GM13977 (cell line): ENCODE results near the gene RO60.

Experiments used
- DNase-seq: peaks from one replicate; pipeline ENCODE4 v3.0.0; 2012; ENCODE audit warnings: low spot score
- in situ Hi-C: fragments of 300-500 bp; cut with MboI; formaldehyde crosslinking; loops from one replicate; pipeline ENCODE4 v1.12.0; 2022; ENCODE audit warnings: low sequenced_read_pairs, low pct_unique_long_range_greater_than_20kb, mixed read lengths, inconsistent platforms; ENCODE audit not compliant: unreplicated experiment
- TF ChIP-seq, protein P1 (sequence below): IDR thresholded peaks from 2 replicates; pipeline ENCODE4 v1.5.1; 2012; ENCODE audit warnings: mild to moderate bottlenecking, control low read depth; ENCODE audit not compliant: insufficient read depth; ENCODE audit errors: extremely low read depth, missing control alignments

RO60 gene

DNA sequence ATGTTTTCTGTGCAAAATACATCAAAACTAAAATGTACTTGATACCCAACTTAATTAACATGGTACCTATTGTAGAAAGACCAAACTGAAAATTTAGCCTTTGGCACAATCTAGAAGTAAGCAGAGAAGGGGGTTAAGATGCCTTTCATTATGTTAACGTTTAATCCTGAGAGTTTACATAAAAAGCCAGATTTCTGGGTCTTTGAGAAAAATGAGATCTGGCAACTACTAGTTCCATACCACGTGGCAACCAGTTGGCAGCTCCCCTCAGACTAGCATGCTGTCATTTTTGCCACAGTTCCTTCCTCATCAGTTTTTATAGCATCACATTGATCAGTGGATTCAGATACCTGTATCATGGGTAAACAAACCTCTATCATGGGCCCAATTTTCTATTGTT lies 1.5 kb downstream of the RO60 start:
- DNase-seq, result no peak
- in situ Hi-C loops, result no loop called here

DNA sequence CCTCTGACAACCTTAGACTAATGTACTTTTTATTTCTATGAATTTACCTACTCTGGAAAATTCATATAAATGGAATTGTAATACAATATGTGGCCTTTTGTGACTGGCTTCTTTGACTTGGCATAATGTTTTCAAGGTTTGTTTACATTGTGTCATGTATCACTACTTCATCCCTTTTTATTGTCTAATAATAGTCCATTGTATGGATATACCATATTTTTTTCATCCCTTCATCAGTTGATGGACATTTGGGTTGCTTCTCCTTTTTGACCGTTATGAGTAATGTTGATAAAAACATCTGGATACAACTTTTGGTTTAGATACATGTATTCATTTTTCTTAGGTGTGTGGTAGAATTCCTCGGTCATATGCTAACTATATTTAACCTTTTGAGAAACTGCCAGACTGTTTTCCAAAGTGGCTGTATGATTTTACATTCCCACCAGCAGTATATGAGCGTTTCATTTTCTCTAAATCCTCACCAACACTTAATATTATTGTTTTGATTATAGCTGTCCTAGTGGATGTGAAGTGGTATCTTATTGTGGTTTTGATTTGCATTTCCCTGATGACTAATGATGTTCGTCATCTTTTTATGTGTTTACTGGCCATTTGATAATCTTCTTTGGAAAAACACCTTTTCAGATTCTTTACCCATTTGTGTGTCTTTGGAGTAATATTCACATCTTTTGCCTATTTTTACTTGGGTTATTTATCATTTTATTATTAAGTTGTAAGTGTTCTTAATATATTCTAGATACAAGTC lies 3.5 kb downstream of the RO60 start:
- TF ChIP-seq, protein P1, sequence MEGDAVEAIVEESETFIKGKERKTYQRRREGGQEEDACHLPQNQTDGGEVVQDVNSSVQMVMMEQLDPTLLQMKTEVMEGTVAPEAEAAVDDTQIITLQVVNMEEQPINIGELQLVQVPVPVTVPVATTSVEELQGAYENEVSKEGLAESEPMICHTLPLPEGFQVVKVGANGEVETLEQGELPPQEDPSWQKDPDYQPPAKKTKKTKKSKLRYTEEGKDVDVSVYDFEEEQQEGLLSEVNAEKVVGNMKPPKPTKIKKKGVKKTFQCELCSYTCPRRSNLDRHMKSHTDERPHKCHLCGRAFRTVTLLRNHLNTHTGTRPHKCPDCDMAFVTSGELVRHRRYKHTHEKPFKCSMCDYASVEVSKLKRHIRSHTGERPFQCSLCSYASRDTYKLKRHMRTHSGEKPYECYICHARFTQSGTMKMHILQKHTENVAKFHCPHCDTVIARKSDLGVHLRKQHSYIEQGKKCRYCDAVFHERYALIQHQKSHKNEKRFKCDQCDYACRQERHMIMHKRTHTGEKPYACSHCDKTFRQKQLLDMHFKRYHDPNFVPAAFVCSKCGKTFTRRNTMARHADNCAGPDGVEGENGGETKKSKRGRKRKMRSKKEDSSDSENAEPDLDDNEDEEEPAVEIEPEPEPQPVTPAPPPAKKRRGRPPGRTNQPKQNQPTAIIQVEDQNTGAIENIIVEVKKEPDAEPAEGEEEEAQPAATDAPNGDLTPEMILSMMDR, result no peak
- in situ Hi-C loops, result no loop called here
- DNase-seq, result no peak

More for the DNA sequence above, 1.5 kb downstream of the RO60 start:
- TF ChIP-seq, protein P1, result no peak

DNA sequence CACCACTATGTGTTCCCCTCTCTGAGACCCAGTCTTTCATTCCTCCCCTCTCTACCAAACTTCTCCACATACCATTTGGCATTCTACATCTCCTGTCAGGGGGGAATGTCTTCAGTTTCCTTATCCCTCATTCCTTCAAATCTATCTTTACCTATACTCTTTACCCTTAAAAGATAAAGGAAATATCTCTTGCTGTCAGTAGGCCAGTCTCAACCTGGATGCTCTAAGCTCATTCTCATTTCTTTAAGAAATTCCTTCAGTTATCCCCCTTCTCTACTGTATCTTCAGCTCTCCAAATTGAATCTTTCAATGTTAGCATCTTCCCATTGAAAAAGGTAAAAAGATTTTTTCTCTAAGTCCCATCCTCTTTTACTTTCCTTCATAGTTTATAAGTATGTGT lies 6.5 kb downstream of the RO60 start:
- in situ Hi-C loops, result no loop called here
- TF ChIP-seq, protein P1, result no peak

DNA sequence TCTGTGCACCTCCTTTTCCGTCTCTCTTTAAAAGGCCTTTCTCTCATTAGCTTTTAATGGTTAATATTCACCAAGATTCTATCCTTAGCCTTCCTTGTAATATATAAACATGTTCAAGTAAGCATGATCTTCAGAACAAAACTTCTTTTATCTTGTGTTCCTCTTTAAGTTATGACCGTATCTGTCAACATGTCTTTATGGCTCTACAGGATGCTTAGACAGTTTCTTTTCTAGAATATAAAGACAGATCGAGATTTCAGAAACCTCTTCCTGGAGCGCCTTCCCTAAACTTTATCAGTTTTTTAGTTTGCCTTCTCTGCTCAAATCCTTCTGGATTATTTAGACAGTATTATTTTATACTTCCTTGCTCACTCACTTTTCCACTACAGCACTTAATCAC lies 7.2 kb downstream of the RO60 start:
- in situ Hi-C loops, result no loop called here
- TF ChIP-seq, protein P1, result no peak
- DNase-seq, result no peak

More for the DNA sequence above, 6.5 kb downstream of the RO60 start:
- DNase-seq, result no peak

DNA sequence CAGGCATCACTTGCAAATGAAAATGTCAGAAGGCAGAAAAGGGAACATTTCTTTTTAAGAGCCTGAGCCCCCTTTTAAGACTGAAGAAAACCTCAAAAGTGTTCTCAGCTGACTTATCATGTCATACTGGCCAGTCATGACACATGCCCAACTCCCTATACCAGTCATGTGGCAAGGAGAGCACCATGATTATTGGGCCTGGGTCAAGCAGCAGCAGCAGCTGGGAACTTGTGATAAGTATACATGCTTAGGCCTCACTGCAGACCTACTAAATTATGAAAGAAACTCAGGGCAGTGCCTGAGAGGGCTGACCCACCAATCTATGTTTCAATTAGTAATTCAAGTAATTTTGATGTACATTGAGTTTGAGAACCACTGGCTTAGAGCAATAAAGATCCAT lies 8.6 kb downstream of the RO60 start:
- in situ Hi-C loops, result no loop called here
- TF ChIP-seq, protein P1, result no peak
- no peak for DNase-seq

DNA sequence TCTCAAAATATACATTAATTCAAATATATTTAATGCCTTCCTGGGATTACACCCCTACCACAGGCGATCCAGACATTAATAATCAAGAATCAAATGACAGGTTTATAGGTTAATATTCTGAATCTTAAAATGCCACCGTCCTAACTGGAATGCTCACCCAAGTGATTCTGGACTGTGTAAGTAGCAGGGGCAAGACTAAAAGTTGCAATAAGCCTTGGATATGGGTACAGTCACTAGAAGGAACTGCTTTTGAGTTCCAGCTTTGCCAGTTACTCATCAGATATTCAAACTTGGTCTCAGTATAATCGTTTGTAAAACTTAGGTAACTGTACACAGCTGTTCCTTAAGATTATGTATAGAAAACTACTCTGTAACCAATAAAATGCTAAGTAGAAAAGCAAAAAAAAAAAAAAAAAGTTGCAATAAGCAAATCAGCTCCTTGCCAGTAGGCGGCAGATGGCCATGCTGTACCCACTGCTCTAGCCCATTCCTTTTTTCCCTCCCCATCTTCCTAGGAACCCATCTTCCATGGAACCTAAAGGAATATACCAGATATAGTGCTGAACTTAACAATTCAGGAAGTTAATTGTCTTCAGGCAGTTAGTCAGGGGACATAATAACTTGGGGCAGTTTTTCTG lies 10.5 kb downstream of the RO60 start:
- TF ChIP-seq, protein P1, result peak; percentile 36
- DNase-seq, result no peak
- in situ Hi-C loops, result no loop called here
